OCI-LY3 (cell line): ENCODE data around the gene LGALS1.

Source experiments
- CTCF ChIP-seq: fragments of 200-600, 300-600 bp; sonication (generic); IDR thresholded peaks from 2 replicates; pipeline ENCODE4 v1.5.1; 2014; ENCODE audit warnings: antibody characterized with exemption, low read length, low read depth
- EZH2phosphoT487 ChIP-seq: fragments of 200-600 bp; shearing (Covaris generic); IDR thresholded peaks from 2 replicates; pipeline ENCODE4 v1.6.1; 2018; ENCODE audit warnings: antibody characterized with exemption, mixed run types, low read depth

GRCh38 chr22:37680191-37680851 is 4.9 kb downstream of the LGALS1 start:
- TF ChIP-seq CTCF (no peak), EZH2phosphoT487 (no peak)
